HFF-Myc (cell line): Measurements from ENCODE around the gene G6PC2.

Experiments used
- DNase-seq: peaks from one replicate; pipeline ENCODE4 v3.0.0-alpha.2; 2011; ENCODE audit warnings: low read depth; ENCODE audit errors: extremely low read depth
- H3K4me3 ChIP-seq: replicated peaks from 2 replicates; pipeline ENCODE4 v1.5.1; 2011; ENCODE audit warnings: low read depth, mild to moderate bottlenecking, control low read depth, low read length
- TF ChIP-seq, protein P1 (sequence below): IDR thresholded peaks from 2 replicates; pipeline ENCODE4 v1.5.1; 2012; ENCODE audit warnings: mild to moderate bottlenecking, low read depth, low read length, control low read depth; ENCODE audit errors: missing control alignments

The G6PC2 gene

DNA sequence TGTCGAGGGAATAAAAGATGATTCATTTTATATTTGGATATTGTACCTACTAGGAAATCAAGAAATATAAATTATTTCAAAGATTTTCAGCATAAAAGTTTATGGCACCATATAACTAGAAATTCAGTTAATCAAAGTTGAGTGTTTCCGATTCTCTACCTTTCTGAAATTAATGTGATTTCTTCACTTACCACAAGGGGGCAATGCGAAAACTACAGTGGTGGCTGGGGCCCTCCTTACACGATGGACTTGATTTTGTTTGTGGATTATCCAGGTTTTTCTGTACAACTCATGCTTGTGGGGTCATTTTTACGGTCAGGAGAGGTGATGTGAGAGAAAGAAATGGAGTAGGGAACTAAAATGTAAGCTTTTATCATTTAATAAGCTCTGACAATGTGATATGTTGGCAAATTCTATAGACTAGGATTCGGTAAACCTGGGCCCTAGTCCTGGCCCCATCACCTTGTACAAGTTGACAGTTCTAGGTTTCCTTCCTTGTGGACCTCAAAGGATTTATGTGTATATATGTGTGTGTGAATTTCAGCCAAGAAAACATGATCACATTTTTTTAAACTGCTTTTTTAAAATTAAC, 47.6 kb downstream of the G6PC2 start:
- TF ChIP-seq, protein P1, sequence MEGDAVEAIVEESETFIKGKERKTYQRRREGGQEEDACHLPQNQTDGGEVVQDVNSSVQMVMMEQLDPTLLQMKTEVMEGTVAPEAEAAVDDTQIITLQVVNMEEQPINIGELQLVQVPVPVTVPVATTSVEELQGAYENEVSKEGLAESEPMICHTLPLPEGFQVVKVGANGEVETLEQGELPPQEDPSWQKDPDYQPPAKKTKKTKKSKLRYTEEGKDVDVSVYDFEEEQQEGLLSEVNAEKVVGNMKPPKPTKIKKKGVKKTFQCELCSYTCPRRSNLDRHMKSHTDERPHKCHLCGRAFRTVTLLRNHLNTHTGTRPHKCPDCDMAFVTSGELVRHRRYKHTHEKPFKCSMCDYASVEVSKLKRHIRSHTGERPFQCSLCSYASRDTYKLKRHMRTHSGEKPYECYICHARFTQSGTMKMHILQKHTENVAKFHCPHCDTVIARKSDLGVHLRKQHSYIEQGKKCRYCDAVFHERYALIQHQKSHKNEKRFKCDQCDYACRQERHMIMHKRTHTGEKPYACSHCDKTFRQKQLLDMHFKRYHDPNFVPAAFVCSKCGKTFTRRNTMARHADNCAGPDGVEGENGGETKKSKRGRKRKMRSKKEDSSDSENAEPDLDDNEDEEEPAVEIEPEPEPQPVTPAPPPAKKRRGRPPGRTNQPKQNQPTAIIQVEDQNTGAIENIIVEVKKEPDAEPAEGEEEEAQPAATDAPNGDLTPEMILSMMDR = peak; percentile 68
- H3K4me3 ChIP-seq = no peak overlapping the region
- DNase-seq = no peak

DNA sequence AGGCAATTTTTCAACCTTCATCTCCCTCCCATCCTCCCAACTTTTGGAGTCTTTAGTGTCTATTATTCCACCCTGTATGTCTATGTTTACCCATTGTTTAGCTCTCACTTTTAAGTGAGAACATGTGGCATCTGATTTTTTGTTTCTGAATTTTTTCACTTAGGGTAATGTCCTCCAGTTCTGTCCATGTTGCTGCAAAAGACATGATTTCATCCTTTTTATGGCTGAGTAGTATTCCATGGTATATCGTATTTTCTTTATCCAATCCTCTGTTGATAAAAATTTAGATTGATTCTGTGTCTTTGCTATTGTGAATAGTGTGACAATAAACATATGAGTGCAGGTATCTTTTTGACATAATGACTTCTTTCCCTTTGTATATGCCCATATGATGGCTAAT, 48.2 kb downstream of the G6PC2 start:
- no peak for DNase-seq
- TF ChIP-seq, protein P1 = no peak
- H3K4me3 ChIP-seq = no peak overlapping the region

DNA sequence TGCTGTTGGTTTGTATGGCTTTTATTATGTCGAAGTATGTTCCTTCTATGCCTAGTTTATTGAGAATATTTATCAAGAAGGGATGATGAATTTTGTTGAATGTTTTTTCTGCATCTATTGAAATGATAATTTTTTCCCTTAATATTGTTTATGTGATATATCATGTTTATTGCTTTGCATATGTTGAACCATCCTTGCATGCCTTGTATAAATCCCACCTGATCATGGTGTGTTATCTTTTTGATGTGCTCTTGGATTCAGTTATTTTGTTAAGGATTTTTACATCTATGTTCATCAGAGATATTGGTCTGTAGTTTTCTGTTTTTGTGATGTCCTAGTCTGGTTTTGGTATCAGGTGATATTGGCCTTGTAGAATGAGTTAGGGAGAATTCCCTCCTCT, 50.8 kb downstream of the G6PC2 start:
- no peak overlapping the region for H3K4me3 ChIP-seq
- DNase-seq = no peak
- TF ChIP-seq, protein P1 = no peak

DNA sequence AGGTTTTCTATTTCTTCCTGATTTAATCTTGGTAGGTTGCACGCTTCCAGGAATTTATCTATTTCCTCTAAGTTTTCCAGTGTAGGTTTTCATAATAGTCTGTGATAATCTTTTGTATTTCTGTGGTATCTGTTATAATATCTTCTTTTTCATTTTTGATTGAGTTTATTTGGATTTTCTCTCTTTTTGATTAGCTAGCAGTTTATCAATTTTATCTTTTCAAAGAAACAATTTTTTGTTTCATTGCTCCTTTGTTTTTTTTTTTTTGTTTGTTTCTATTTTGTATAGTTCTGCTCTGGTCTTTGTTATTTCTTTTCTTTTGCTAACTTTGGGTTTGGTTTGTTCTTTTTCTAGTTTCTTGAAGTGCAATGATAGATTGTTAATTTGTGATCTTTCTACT, 51.3 kb downstream of the G6PC2 start:
- no peak for DNase-seq
- no peak overlapping the region for H3K4me3 ChIP-seq
- TF ChIP-seq, protein P1 = no peak

DNA sequence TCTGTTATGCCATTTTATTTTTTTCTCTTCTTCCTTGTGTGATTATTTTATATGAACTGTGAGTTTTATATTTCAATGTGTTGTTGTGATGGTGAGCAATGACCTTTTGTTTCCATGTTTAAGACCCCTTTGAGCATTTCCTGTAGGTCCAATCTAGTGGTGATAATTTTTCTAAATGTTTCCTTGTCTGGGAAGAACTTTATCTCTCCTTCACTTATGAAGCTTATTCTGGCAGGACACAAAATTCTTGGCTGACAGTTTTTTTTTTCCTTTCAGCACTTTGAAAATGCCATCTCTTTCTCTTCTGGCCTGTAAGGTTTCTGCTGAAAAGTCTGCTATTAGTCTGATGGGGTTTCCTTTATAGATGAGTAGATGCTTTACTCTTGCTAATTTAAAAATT, 53.2 kb downstream of the G6PC2 start:
- H3K4me3 ChIP-seq = no peak overlapping the region
- TF ChIP-seq, protein P1 = no peak
- no peak for DNase-seq

DNA sequence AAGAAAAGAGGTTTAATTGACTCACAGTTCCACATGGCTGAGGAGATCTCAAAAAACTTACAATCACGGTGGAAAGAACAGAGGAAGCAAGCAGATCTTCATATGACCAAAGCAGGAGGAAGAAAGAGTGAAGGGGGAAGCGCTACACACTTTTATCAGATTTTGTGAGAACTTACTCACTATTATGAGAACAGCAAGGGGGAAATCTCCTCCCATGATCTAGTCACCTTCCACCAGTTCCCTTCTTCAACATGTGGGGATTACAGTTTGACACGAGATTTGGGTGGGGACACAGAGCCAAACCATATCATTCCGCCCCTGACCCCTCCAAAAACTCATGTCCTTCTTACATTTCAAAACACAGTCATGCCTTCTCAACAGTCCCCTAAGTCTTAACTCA, 54.2 kb downstream of the G6PC2 start:
- no peak overlapping the region for H3K4me3 ChIP-seq
- DNase-seq = no peak
- TF ChIP-seq, protein P1 = no peak

DNA sequence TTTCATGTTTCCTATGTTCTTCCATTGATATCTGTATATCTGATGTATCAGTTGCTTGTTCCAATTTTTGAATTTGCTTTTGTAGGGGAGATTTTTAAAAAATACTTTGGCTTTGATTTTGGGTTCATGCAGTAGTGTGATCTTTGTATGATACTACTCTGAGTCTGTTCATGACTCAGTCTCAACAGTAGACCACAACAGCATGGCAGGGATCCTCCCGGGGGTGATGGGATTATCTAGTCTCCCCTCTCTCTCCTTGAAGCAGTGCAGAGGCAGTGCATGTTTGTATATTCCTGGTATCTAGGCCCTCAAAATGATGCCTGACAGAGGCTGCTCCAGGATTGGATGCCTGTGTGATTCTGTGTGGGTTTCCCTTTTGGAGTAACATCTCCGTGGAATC, 55.3 kb downstream of the G6PC2 start:
- TF ChIP-seq, protein P1 = no peak
- DNase-seq = no peak
- H3K4me3 ChIP-seq = no peak overlapping the region
